K562 (cell line): ENCODE results near the gene PIM3. TPM values are rescaled to one million over a fixed set of nuclear protein-coding genes. Genes with fewer than 3 reads are reported as not detected.

ENCODE experiments used
- BRF1 ChIP-seq: IDR thresholded peaks from 3 replicates; pipeline ENCODE4 v1.6.1; 2011; ENCODE audit warnings: borderline replicate concordance, mild to moderate bottlenecking; ENCODE audit not compliant: insufficient read length; ENCODE audit errors: extremely low read depth
- CTCF ChIP-seq, 3 experiments: IDR thresholded peaks in 2 of 3; conservative IDR thresholded peaks in 1 of 3; 2 replicates each; pipeline ENCODE4 v1.5.1; 2011 to 2012; ENCODE audit warnings: low read length in 3 of 3, mild to moderate bottlenecking in 3 of 3, control low read depth in 2 of 3, improper control_type of control experiment in 1 of 3, inconsistent platforms in 1 of 3, low read depth in 1 of 3, mixed read lengths in 1 of 3, moderate library complexity in 1 of 3; ENCODE audit not compliant: insufficient read depth in 2 of 3
- EHMT2 ChIP-seq: fragments of 450-650 bp; IDR thresholded peaks from 2 replicates; pipeline ENCODE4 v1.6.1; 2018; ENCODE audit warnings: antibody characterized with exemption
- HMGXB4 ChIP-seq: sonication (generic); formaldehyde crosslinking; IDR thresholded peaks from 2 replicates; pipeline ENCODE4 v1.8.1; 2023; ENCODE audit warnings: mild to moderate bottlenecking, missing genetic modification reagents
- KAT7 ChIP-seq: sonication (generic); formaldehyde crosslinking; IDR thresholded peaks from 2 replicates; pipeline ENCODE4 v1.8.0; 2022; ENCODE audit warnings: missing genetic modification reagents, mild to moderate bottlenecking, borderline replicate concordance
- NFIX ChIP-seq: fragments of 250-450 bp; sonication (Bioruptor Pico); IDR thresholded peaks from 2 replicates; pipeline ENCODE4 v1.4.0; 2020; ENCODE audit warnings: low read depth, mild to moderate bottlenecking, moderate library complexity
- NR3C1 ChIP-seq: sonication (generic); formaldehyde crosslinking; IDR thresholded peaks from 2 replicates; pipeline ENCODE4 v1.8.1; 2022; ENCODE audit warnings: missing genetic modification reagents
- PRDM10 ChIP-seq: fragments of 450-650 bp; IDR thresholded peaks from 2 replicates; pipeline ENCODE4 v1.6.1; 2018; ENCODE audit not compliant: partially characterized antibody
- YY1 ChIP-seq, 3 experiments: IDR thresholded peaks; 2 replicates each; pipeline ENCODE4 v1.6.1; 2011; ENCODE audit warnings: low read length in 2 of 3, mild to moderate bottlenecking in 2 of 3, moderate library complexity in 2 of 3, borderline replicate concordance in 1 of 3, control low read depth in 1 of 3, low read depth in 1 of 3; ENCODE audit not compliant: insufficient read depth in 3 of 3, insufficient replicate concordance in 2 of 3, control insufficient read depth in 1 of 3, insufficient read length in 1 of 3; ENCODE audit errors: extremely low read depth in 1 of 3
- polyA plus RNA-seq, 8 experiments: library from polyadenylated mRNA; depleted of rRNA in 4 of 8; stranded (reverse) in 5 of 8; unstranded in 3 of 8; fragments of >200 nt; fragmentation: Nextera tagmentation in 2 of 8; fragmentation: Illumina TruSeq in 1 of 8; extraction: Ambion mirVana in 2 of 8; extraction: Trizol in 1 of 8; gene quantifications; 2 replicates each; pipeline versions ENCODE4 v1.2.1 to v1.2.3, GENCODE V29; 2011 to 2014; ENCODE audit warnings: inconsistent platforms in 1 of 8, missing spikeins in 1 of 8
- total RNA-seq, 7 experiments: library from RNA; depleted of rRNA in 6 of 7; stranded (reverse); fragments of >200 nt in 6 of 7; fragmentation: Illumina TruSeq in 2 of 7; extraction: Trizol in 2 of 7; gene quantifications; 2 replicates each; pipeline versions ENCODE4 v1.2.1 to v1.2.3, GENCODE V29; 2011 to 2021; ENCODE audit warnings: low replicate concordance in 1 of 7
- TF ChIP-seq, protein P1 (sequence below), 2 experiments: fragments of 150-350 bp in 1 of 2; IDR thresholded peaks; 2 replicates each; pipeline ENCODE4 v1.6.1; 2012 to 2016; ENCODE audit warnings: low read depth in 2 of 2, low read length in 2 of 2, mild to moderate bottlenecking in 1 of 2, moderate library complexity in 1 of 2
- TF ChIP-seq, protein P2 (sequence below): IDR thresholded peaks from 2 replicates; pipeline ENCODE4 v1.6.1; 2012; ENCODE audit warnings: low read depth, low read length, improper control_type of control experiment, borderline replicate concordance

Gene PIM3
- total and polyA plus RNA-seq, 9 of the 15 experiments (the other 6 are each of a cell fraction or from before 2014, with no cell fraction given) = 0.24 to 40.5 (median 5.3) TPM

DNA sequence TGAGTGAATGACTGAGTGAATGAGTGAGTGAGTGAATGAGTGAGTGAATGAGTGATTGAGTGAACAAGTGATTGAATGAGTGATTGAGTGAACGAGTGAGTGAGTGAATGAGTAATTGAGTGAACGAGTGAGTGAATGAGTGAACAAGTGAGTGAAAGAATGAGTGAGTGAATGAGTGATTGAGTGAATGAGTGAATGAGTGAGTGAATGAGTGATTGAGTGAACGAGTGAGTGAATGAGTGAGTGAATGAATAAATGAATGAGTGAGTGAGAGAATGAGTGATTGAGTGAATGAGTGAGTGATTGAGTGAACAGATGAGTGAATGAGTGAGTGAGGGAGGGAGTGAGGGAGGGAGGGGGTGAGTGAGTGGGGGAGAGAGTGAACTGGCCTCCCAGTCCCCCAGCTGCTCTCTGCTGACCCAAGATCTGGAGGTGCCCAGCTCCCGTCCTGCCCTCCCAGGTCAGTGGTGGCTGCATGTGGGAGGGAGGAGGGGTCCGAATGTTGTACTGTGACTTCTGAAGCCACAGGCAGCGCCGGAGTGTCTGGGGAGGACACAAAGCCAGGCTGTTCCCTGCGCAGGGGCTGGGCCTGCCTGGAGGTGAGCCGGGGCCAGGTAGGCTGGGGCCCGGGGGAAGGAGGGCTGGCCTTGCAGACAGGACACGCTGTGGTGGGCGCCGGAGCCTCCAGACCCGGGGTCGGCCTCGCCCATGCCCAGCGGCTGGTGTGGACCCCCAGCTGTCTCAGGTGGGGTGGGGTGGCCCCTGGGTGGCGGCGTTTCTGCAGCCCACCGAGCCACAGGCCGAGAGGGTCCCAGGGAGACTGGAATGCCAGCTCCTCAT is 17.8 kb upstream of the PIM3 start (continued):
- TF ChIP-seq, protein P1, sequence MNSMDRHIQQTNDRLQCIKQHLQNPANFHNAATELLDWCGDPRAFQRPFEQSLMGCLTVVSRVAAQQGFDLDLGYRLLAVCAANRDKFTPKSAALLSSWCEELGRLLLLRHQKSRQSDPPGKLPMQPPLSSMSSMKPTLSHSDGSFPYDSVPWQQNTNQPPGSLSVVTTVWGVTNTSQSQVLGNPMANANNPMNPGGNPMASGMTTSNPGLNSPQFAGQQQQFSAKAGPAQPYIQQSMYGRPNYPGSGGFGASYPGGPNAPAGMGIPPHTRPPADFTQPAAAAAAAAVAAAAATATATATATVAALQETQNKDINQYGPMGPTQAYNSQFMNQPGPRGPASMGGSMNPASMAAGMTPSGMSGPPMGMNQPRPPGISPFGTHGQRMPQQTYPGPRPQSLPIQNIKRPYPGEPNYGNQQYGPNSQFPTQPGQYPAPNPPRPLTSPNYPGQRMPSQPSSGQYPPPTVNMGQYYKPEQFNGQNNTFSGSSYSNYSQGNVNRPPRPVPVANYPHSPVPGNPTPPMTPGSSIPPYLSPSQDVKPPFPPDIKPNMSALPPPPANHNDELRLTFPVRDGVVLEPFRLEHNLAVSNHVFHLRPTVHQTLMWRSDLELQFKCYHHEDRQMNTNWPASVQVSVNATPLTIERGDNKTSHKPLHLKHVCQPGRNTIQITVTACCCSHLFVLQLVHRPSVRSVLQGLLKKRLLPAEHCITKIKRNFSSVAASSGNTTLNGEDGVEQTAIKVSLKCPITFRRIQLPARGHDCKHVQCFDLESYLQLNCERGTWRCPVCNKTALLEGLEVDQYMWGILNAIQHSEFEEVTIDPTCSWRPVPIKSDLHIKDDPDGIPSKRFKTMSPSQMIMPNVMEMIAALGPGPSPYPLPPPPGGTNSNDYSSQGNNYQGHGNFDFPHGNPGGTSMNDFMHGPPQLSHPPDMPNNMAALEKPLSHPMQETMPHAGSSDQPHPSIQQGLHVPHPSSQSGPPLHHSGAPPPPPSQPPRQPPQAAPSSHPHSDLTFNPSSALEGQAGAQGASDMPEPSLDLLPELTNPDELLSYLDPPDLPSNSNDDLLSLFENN (IDR thresholded peaks at IDR 0.05; ENCODE audit: low read depth in 2 of 2, low read length in 2 of 2) = no peak
- TF ChIP-seq NFIX (CRISPR knock-in tag) (no peak), PRDM10 (no peak), KAT7 (CRISPR knock-in tag) (no peak), CTCF (IDR thresholded peaks at IDR 0.05 in 2 of 3, conservative IDR thresholded peaks at IDR 0.05 in 1 of 3; ENCODE audit: insufficient read depth in 2 of 3, low read depth in 1 of 3, low read length in 3 of 3) (no peak), EHMT2 (peak; percentile 37; the same call in 1 of the 2 replicates), NR3C1 (no peak), HMGXB4 (no peak), BRF1 (no peak), YY1 (IDR thresholded peaks at IDR 0.05; ENCODE audit: borderline replicate concordance in 1 of 3, control insufficient read depth in 1 of 3, extremely low read depth in 1 of 3, insufficient read depth in 3 of 3, insufficient read length in 1 of 3, insufficient replicate concordance in 2 of 3, low read depth in 1 of 3, low read length in 2 of 3) (no peak)
- TF ChIP-seq, protein P2, sequence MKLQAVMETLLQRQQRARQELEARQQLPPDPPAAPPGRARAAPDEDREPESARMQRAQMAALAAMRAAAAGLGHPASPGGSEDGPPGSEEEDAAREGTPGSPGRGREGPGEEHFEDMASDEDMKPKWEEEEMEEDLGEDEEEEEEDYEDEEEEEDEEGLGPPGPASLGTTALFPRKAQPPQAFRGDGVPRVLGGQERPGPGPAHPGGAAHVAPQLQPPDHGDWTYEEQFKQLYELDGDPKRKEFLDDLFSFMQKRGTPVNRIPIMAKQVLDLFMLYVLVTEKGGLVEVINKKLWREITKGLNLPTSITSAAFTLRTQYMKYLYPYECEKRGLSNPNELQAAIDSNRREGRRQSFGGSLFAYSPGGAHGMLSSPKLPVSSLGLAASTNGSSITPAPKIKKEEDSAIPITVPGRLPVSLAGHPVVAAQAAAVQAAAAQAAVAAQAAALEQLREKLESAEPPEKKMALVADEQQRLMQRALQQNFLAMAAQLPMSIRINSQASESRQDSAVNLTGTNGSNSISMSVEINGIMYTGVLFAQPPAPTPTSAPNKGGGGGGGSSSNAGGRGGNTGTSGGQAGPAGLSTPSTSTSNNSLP = no peak
